ENCODE measurements around the gene EFNA4.
"Not testable (repeated sequence)": the region's sequence is repeated elsewhere in the genome, so short reads cannot be mapped to it uniquely, and the experiment has no call there.

The EFNA4 gene

GRCh38 chr1:155113450-155113980 is 50.0 kb downstream of the EFNA4 start:
- in situ Hi-C loops (cut with MboI; ENCODE audit: low sequenced_read_pairs): no loop called here

- in situ Hi-C loops (cut with MboI; ENCODE audit: low sequenced_read_pairs): no loop called here
Measured at GRCh38 chr1:155116113-155116764, 52.7 kb downstream of the EFNA4 start.

GRCh38 chr1:155117610-155118009 is 54.1 kb downstream of the EFNA4 start:
- in situ Hi-C loops (cut with MboI; ENCODE audit: low sequenced_read_pairs): no loop called here

GRCh38 chr1:155118090-155118489 is 54.5 kb downstream of the EFNA4 start:
- in situ Hi-C loops (cut with MboI; ENCODE audit: low sequenced_read_pairs): not testable (repeated sequence)
